KOPT-K1 (cell line): ENCODE data around the gene LYST.
A peak's percentile ranks its signal among the peaks of the same experiment; 100 is the strongest.
"Not testable (repeated sequence)": the region's sequence is repeated elsewhere in the genome, so short reads cannot be mapped to it uniquely, and the experiment has no call there.

Experiments used
- H3K27ac ChIP-seq: fragments of 200-600 bp; sonication (generic); 2 replicates; pipeline ENCODE4 v1.5.1; 2016; ENCODE audit warnings: antibody characterized with exemption, mild to moderate bottlenecking, low read depth, low read length; ENCODE audit not compliant: poor library complexity, severe bottlenecking
- H3K36me3 ChIP-seq: fragments of 200-600 bp; sonication (generic); 2 replicates; pipeline ENCODE4 v1.5.1; 2017; ENCODE audit warnings: antibody characterized with exemption, mild to moderate bottlenecking, low read length, moderate library complexity; ENCODE audit not compliant: insufficient read depth
- H3K9me3 ChIP-seq: fragments of 200-600 bp; sonication (generic); 2 replicates; pipeline ENCODE4 v1.5.1; 2017; ENCODE audit warnings: antibody characterized with exemption, low read length, mild to moderate bottlenecking; ENCODE audit not compliant: insufficient read depth, poor library complexity, severe bottlenecking

Gene LYST

GRCh38 chr1:235649368-235650163 lies 217.1 kb downstream of the LYST start, which contains the start of gene GNG4:
GNG4 (minus strand) TSS chr1:235649784; CDS start chr1:235583838, 65,946 bp downstream.
- H3K36me3 ChIP-seq: no peaks in the 10 kb centered on the region
- no peaks in the 10 kb centered on the region for H3K9me3 ChIP-seq
- peak within 1 kb of the TSS; percentile 21 for H3K27ac ChIP-seq

GRCh38 chr1:235648954-235649367 lies 217.7 kb downstream of the LYST start:
- no peaks in the 10 kb centered on the region for H3K9me3 ChIP-seq
- H3K36me3 ChIP-seq: no peaks in the 10 kb centered on the region
- peak overlapping the region; percentile 21 for H3K27ac ChIP-seq

DNA sequence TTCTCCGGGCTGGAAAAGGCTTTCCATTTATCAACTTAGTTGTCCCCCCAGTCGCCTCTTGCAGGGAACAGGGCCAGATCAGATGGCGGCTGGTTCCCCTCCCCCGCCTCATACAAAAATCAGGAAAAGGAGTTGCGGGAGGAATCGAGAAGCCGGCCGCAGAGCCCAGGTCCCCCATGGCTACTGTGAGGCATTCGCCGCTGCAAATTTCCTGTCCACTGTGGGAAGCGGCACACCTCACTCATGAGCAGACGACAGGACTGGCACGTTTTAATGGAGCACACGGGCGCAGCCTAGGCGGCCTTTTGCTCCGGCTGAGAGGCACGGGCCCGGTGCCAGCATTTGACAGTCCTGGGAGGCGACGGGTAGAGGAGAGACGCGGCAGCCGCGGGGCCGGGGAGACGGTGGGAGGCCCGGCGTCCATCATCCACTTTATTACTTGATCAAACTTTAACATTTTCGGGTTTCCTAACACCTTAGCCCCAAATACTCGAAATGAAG lies 218.2 kb downstream of the LYST start:
- Histone ChIP-seq H3K27ac (no peak overlapping the region), H3K36me3 (no peaks in the 10 kb centered on the region)

DNA sequence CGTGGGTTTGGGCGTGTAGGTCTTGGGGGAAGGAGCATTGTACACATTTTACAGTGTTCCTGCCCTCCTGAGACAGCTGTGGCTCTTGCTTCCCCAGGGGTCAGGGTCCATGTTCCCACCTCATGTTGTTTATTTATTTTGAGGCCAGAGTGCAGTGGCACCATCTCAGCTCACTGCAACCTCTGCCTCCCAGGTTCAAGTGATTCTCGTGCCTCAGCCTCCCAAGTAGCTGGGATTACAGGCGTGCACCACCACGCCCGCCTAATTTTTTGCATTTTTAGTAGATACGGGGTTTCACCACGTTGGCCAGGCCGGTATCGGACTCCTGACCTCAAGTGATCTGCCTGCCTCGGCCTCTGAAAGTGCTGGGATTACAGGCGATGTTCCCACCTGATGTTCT lies 219.2 kb downstream of the LYST start:
- not testable (repeated sequence) for H3K27ac ChIP-seq, H3K9me3 ChIP-seq, H3K36me3 ChIP-seq

More for the DNA sequence above, 218.2 kb downstream of the LYST start:
- H3K9me3 ChIP-seq: no peaks in the 10 kb centered on the region

- H3K27ac ChIP-seq: no peak overlapping the region
- no peaks in the 10 kb centered on the region for H3K9me3 ChIP-seq
- H3K36me3 ChIP-seq: no peaks in the 10 kb centered on the region
These were observed 220.2 kb downstream of the LYST start for GRCh38 chr1:235646463-235646862.

- Histone ChIP-seq H3K27ac (peak overlapping the region; percentile 84), H3K36me3 (no peaks in the 10 kb centered on the region), H3K9me3 (no peaks in the 10 kb centered on the region)
These were observed 221.9 kb downstream of the LYST start for GRCh38 chr1:235644693-235645305.

GRCh38 chr1:235643837-235644692 lies 222.6 kb downstream of the LYST start:
- no peaks in the 10 kb centered on the region for H3K36me3 ChIP-seq
- H3K27ac ChIP-seq: peak overlapping the region; percentile 84
- H3K9me3 ChIP-seq: no peaks in the 10 kb centered on the region

DNA sequence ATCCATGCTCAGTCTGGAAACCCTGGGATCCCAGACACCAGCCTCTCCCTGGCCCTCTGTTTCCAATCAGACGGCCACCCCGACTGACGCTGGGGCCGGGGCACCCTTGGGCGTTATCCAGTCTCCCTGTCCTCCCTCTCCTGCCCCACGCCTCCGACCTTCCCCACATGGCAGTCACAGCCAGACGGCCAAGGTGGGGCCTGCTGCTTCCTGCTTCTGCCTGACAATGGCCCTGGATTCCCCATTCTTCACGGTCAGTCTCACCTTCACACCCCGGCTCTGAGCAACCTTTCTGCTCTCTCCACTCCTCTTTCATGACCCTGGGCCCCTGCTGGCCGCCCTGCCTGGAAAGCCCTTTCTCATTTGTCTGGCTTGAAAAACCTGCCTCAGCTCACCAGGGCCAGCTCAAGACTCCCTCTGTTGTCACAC lies 223.7 kb downstream of the LYST start:
- H3K27ac ChIP-seq: peak overlapping the region; percentile 84
- H3K36me3 ChIP-seq: no peaks in the 10 kb centered on the region
- no peaks in the 10 kb centered on the region for H3K9me3 ChIP-seq

GRCh38 chr1:235642011-235642942 lies 224.4 kb downstream of the LYST start:
- Histone ChIP-seq H3K27ac (peak overlapping the region; percentile 84), H3K36me3 (no peaks in the 10 kb centered on the region), H3K9me3 (no peaks in the 10 kb centered on the region)

DNA sequence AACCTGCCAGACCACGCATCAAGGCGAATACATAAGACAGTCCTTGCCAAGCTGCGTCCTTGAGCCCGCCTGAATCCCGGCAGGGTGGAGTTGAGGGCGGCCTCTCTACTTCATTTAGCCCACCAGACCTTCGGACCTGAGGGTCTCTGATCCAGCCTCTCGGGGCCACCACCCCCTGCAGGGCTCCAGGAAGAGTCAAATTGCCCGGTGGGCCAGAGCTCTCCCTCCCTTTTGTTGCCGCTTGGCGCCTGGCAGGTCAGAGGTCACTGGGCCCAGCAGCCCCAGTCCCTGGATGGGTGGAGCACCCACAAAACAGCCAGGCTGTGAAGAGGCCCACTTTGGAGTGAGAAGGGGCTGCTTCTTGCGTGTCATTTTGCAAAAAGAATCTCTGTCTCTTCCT lies 226.1 kb downstream of the LYST start:
- no peaks in the 10 kb centered on the region for H3K9me3 ChIP-seq
- no peaks in the 10 kb centered on the region for H3K36me3 ChIP-seq
- H3K27ac ChIP-seq: peak overlapping the region; percentile 84

GRCh38 chr1:235639226-235640205 lies 227.2 kb downstream of the LYST start:
- H3K9me3 ChIP-seq: no peaks in the 10 kb centered on the region
- no peaks in the 10 kb centered on the region for H3K36me3 ChIP-seq
- H3K27ac ChIP-seq: peak overlapping the region; percentile 84

DNA sequence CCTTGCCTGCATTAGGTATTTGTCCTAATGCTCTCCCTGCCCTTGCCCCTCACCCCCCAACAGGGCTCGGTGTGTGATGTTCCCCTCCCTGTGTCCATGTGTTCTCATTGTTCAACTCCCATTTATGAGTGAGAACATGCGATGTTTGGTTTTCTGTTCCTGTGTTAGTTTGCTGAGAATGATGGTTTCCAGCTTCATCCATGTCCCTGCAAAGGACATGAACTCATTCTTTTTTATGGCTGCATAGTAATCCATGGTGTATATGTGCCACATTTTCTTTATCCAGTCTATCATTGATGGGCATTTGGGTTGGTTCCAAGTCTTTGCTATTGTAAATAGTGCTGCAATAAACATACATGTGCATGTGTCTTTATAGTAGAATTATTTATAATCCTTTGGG lies 228.1 kb downstream of the LYST start:
- H3K9me3 ChIP-seq, H3K27ac ChIP-seq, H3K36me3 ChIP-seq: not testable (repeated sequence)

GRCh38 chr1:235637756-235638534 lies 228.8 kb downstream of the LYST start:
- no peaks in the 10 kb centered on the region for H3K36me3 ChIP-seq
- no peaks in the 10 kb centered on the region for H3K9me3 ChIP-seq

More at GRCh38 chr1:235637756-235638534, 228.8 kb downstream of the LYST start:
- no peak overlapping the region for H3K27ac ChIP-seq
